H1 (cell line): ENCODE results near the gene KRT4.

Source experiments
- MAFK ChIP-seq: IDR thresholded peaks from 2 replicates; pipeline ENCODE4 v1.6.1; 2012; ENCODE audit warnings: low read depth, mild to moderate bottlenecking, improper control_type of control experiment, low read length
- NRF1 ChIP-seq: IDR thresholded peaks from 2 replicates; pipeline ENCODE4 v1.6.1; 2011; ENCODE audit warnings: mild to moderate bottlenecking, low read depth, low read length, improper control_type of control experiment
- POLR2A ChIP-seq, 2 experiments: IDR thresholded peaks; 1 replicate in 1 of 2; 2 replicates in 1 of 2; pipeline ENCODE4 v1.6.1; 2011; ENCODE audit warnings: low read depth in 2 of 2, low read length in 2 of 2, mild to moderate bottlenecking in 2 of 2; ENCODE audit errors: control extremely low read depth in 1 of 2
- RFX5 ChIP-seq: IDR thresholded peaks from 2 replicates; pipeline ENCODE4 v1.6.1; 2011; ENCODE audit warnings: low read depth, low read length, improper control_type of control experiment, borderline replicate concordance
- TF ChIP-seq, protein P1 (sequence below): IDR thresholded peaks from 2 replicates; pipeline ENCODE4 v1.6.1; 2011; ENCODE audit warnings: low read length, improper control_type of control experiment

DNA sequence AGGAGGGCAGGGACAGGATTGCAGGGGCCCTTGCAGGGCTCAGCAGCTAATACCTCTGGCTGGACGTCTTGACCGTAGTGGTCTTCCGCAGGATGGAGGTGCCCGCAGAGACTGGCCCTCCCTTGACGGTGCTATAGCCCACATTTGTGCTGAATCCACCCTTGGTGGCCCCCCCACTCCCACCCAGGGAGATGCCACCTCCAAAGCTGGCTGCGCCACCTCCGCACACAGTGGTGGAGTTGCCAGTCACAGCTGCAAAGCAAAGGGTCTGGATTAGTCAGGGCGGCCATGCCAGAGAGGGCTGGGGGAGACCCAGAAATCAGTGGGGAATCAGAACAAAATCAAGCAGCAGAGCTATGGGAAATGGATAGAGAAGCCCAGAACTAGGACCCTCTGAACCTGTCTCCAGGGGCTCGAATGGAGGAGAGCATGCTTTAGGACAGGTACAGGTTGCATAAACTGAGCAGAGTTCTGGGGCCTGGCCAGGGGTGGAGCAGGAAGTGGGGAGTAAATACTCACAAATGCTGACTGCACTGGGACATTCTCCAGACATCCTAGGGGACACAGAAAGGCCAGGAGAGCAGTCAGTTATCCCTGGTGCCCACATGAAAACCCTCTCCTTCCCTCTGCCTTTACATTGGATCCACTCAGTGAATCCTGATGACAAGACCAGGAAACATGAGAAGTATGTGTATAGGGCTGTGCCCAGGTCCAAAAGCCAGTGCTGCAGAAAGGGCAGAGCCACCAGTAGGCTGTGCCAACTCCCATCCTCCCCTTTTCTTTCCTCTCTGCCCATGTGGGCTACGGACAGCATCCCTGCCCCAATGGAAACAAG, 8.1 kb upstream of the KRT4 start:
- no peak for TF ChIP-seq NRF1
- no peak for TF ChIP-seq POLR2A (IDR thresholded peaks at IDR 0.05; ENCODE audit: control extremely low read depth in 1 of 2, low read depth in 2 of 2, low read length in 2 of 2)
- TF ChIP-seq, protein P1, sequence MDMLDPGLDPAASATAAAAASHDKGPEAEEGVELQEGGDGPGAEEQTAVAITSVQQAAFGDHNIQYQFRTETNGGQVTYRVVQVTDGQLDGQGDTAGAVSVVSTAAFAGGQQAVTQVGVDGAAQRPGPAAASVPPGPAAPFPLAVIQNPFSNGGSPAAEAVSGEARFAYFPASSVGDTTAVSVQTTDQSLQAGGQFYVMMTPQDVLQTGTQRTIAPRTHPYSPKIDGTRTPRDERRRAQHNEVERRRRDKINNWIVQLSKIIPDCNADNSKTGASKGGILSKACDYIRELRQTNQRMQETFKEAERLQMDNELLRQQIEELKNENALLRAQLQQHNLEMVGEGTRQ: no peak
- TF ChIP-seq MAFK: no peak
- TF ChIP-seq RFX5: no peak
